ENCODE data around the gene ITGA2B. TPM values are rescaled to one million over a fixed set of nuclear protein-coding genes. Genes with fewer than 3 reads are reported as not detected.

Gene ITGA2B
- total and polyA plus RNA-seq, 7 donors, result 0.27 to 0.36 (median 0.34) TPM; not detected in 3

DNA sequence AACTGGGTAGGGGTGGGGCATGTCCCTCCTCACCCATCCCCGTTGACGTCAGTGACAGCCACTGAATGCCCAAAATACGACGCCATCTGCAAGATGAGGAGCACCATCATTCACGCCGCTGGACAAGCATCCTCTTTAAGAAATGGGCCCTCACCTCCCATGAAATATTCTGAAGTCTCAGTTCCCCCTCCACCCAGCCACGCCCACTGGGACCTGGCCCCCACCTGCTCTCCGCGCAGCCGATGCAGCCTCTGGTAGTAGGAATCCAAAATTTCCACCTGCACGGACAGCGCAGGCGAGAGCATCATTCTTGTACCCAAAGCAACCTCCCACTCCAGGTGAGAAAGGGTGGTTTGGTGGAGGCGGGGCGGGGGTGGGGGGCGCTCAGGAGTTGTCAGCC lies 5.6 kb downstream of the ITGA2B start:
- intact Hi-C loops (cut with DNase I), result no loop called here
- Histone ChIP-seq H3K27ac (no peak overlapping the region), H3K27me3 (peaks cover 0 to 21% (median 0%) of the 10 kb centered on the region in 3 donors), H3K4me1 (peaks cover 0 to 19% (median 16%) of the 10 kb centered on the region in 4 donors), H3K9me3 (no peaks in the 10 kb centered on the region), H3K4me3 (no peak overlapping the region), H3K36me3 (no peaks in the 10 kb centered on the region)
- TF ChIP-seq POLR2A (IDR thresholded peaks at IDR 0.05), result no peak
- TF ChIP-seq POLR2AphosphoS5 (IDR thresholded peaks at IDR 0.05), result no peak
- TF ChIP-seq EP300 (IDR thresholded peaks at IDR 0.05), result no peak
- TF ChIP-seq, protein P1, sequence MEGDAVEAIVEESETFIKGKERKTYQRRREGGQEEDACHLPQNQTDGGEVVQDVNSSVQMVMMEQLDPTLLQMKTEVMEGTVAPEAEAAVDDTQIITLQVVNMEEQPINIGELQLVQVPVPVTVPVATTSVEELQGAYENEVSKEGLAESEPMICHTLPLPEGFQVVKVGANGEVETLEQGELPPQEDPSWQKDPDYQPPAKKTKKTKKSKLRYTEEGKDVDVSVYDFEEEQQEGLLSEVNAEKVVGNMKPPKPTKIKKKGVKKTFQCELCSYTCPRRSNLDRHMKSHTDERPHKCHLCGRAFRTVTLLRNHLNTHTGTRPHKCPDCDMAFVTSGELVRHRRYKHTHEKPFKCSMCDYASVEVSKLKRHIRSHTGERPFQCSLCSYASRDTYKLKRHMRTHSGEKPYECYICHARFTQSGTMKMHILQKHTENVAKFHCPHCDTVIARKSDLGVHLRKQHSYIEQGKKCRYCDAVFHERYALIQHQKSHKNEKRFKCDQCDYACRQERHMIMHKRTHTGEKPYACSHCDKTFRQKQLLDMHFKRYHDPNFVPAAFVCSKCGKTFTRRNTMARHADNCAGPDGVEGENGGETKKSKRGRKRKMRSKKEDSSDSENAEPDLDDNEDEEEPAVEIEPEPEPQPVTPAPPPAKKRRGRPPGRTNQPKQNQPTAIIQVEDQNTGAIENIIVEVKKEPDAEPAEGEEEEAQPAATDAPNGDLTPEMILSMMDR (IDR thresholded peaks at IDR 0.05), result no peak
- DNase-seq, result no peak
- 49 to 75% methylated on average over 16 of the region's 16 CpGs for WGBS, 2 donors

DNA sequence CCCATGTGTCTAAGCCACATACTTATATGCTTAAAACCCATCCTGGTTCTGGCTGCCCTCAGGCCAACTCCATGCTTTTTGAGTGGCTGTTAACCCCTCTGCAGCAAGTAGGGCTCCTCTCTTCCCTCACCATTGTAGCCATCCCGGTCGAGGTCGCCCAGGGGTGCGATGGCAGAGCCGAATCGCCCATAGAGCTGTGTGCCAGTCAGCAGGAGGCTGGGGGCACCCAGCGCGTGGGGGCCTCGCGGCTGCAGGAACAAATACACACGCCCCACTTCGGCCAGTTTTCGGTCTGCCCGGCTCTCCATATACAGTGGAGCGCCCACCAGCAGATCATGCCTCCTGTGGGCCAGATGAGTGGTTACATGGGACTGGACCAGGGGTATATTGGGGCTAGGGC lies 6.1 kb downstream of the ITGA2B start:
- intact Hi-C loops (cut with DNase I), result no loop called here
- H3K27me3 ChIP-seq, result peaks cover 0 to 21% (median 0%) of the 10 kb centered on the region in 3 donors
- WGBS, 2 donors, result 93 to 94% methylated on average over 15 of the region's 15 CpGs
- H3K9me3 ChIP-seq, result no peaks in the 10 kb centered on the region
- H3K4me3 ChIP-seq, result no peak overlapping the region
- H3K4me1 ChIP-seq, result peaks cover 0 to 19% (median 16%) of the 10 kb centered on the region in 4 donors
- H3K36me3 ChIP-seq, result no peaks in the 10 kb centered on the region
- no peak for DNase-seq
- no peak for TF ChIP-seq POLR2A (IDR thresholded peaks at IDR 0.05)
- no peak for TF ChIP-seq EP300 (IDR thresholded peaks at IDR 0.05)
- TF ChIP-seq, protein P1 (IDR thresholded peaks at IDR 0.05), result no peak
- no peak for TF ChIP-seq POLR2AphosphoS5 (IDR thresholded peaks at IDR 0.05)
- no peak overlapping the region for H3K27ac ChIP-seq

DNA sequence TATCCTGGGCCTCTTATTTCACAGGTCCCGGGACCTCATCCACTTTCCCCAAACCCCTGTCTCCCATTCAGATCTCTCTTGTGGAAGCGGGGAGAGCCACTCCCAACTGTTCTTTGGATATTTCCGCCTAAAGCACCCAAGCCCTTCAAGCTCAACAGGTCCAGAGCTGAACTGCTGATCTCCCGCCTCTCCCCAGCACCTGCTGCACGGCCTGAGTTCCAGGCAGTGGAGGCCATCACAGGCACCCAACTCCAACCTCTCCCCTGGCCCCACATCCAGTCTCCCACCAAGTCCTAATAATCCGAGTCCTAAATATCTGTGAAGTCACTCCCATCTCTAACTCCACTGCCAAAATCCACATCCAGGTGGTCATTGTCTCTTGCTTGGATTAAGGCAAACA lies 6.5 kb downstream of the ITGA2B start:
- intact Hi-C loops (cut with DNase I), result no loop called here
- WGBS, 2 donors, result 73 to 88% methylated on average over 6 of the region's 6 CpGs
- no peak for DNase-seq

DNA sequence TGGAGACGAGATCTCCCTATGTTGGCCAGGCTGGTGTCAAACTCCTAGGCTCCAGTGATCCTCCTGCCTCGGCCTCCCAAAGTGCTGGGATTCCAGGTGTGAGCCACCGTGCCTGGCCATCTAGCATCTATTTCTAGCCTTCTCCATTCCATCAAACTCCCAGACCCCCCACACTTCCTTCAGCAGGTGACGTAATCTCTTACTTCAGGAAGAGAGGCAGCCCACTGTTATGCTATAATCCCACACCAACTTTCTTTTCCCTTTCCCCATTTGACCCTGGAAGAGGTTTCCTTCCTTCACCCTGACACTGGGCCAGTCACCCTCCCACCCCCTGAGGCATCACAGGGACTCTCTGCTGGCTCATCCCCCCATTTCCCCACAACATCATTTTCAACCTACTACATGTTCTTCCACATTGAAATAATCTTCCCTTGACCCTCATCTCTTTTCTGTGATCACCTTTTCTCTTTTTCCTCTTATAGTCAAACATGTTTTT lies 7.6 kb downstream of the ITGA2B start:
- DNase-seq, result no peak
- no peak overlapping the region for H3K4me3 ChIP-seq
- no peaks in the 10 kb centered on the region for H3K9me3 ChIP-seq
- TF ChIP-seq, protein P1 (IDR thresholded peaks at IDR 0.05), result no peak
- TF ChIP-seq POLR2AphosphoS5 (IDR thresholded peaks at IDR 0.05), result no peak
- TF ChIP-seq POLR2A (IDR thresholded peaks at IDR 0.05), result no peak
- no peaks in the 10 kb centered on the region for H3K36me3 ChIP-seq
- intact Hi-C loops (cut with DNase I), result no loop called here
- 78 to 80% methylated on average over 4 of the region's 4 CpGs for WGBS, 2 donors
- H3K27me3 ChIP-seq, result peaks cover 0 to 21% (median 0%) of the 10 kb centered on the region in 3 donors
- no peak overlapping the region for H3K27ac ChIP-seq
- H3K4me1 ChIP-seq, result peaks cover 0 to 19% (median 16%) of the 10 kb centered on the region in 4 donors

More for the DNA sequence above, 6.5 kb downstream of the ITGA2B start:
- Histone ChIP-seq H3K27me3 (peaks cover 0 to 21% (median 0%) of the 10 kb centered on the region in 3 donors), H3K9me3 (no peaks in the 10 kb centered on the region), H3K27ac (no peak overlapping the region), H3K36me3 (no peaks in the 10 kb centered on the region), H3K4me1 (peaks cover 0 to 19% (median 16%) of the 10 kb centered on the region in 4 donors), H3K4me3 (no peak overlapping the region)
- no peak for TF ChIP-seq POLR2AphosphoS5 (IDR thresholded peaks at IDR 0.05)
- TF ChIP-seq, protein P1 (IDR thresholded peaks at IDR 0.05), result no peak
- TF ChIP-seq EP300 (IDR thresholded peaks at IDR 0.05), result no peak
- TF ChIP-seq POLR2A (IDR thresholded peaks at IDR 0.05), result no peak

DNA sequence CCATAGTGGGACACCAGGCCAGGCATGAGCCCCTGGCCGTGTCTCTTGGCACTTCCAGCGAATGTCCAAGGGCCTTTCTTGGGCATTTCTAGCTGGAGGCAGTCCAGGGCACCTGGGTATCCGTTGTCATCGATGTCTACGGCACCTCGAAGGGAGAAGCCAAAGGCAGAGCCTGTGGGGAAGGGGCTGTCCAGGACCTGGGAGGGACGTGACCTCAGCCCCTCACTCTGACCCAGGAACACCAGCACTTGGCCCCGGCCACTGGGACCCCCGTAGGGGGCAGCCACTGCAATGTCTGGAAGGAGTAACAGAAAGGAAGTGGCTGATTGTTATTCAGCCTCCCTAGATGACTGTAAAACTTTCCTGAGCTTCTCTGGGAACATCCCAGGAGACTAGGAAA lies 8.7 kb downstream of the ITGA2B start:
- H3K36me3 ChIP-seq, result no peaks in the 10 kb centered on the region
- DNase-seq, result no peak
- no peak overlapping the region for H3K4me3 ChIP-seq
- intact Hi-C loops (cut with DNase I), result no loop called here
- H3K27ac ChIP-seq, result no peak overlapping the region
- H3K4me1 ChIP-seq, result peaks cover 0 to 21% (median 16%) of the 10 kb centered on the region in 4 donors
- WGBS, 2 donors, result 67 to 79% methylated on average over 9 of the region's 9 CpGs
- no peak for TF ChIP-seq EP300 (IDR thresholded peaks at IDR 0.05)
- TF ChIP-seq POLR2A (IDR thresholded peaks at IDR 0.05), result no peak
- TF ChIP-seq, protein P1 (IDR thresholded peaks at IDR 0.05), result no peak
- no peak for TF ChIP-seq POLR2AphosphoS5 (IDR thresholded peaks at IDR 0.05)
- peaks cover 0 to 18% (median 3%) of the 10 kb centered on the region in 3 donors for H3K27me3 ChIP-seq
- H3K9me3 ChIP-seq, result no peaks in the 10 kb centered on the region
